K562 (cell line): ENCODE measurements around the gene MAPK1IP1L. TPM values are rescaled to one million over a fixed set of nuclear protein-coding genes. Genes with fewer than 3 reads are reported as not detected.

Source experiments
- CREB1 ChIP-seq, 2 experiments: sonication (generic) in 1 of 2; formaldehyde crosslinking in 1 of 2; IDR thresholded peaks; 2 replicates each; pipeline versions ENCODE4 v1.6.1 to v1.8.0; 2012 to 2022; ENCODE audit warnings: inconsistent platforms in 1 of 2, mild to moderate bottlenecking in 1 of 2, missing genetic modification reagents in 1 of 2, moderate library complexity in 1 of 2
- ELF4 ChIP-seq: fragments of 450-650 bp; formaldehyde crosslinking; IDR thresholded peaks from 2 replicates; pipeline ENCODE4 v1.4.0; 2022; ENCODE audit warnings: missing genetic modification characterization
- ETV1 ChIP-seq: fragments of 450-650 bp; conservative IDR thresholded peaks from 2 replicates; pipeline ENCODE4 v1.6.1; 2016; ENCODE audit warnings: missing genetic modification characterization, control low read depth, low read depth, missing compliant biosample characterization
- FOXK1 ChIP-seq: sonication (generic); formaldehyde crosslinking; IDR thresholded peaks from 2 replicates; pipeline ENCODE4 v1.8.0; 2022; ENCODE audit warnings: missing genetic modification reagents, mild to moderate bottlenecking, borderline replicate concordance
- HBP1 ChIP-seq: fragments of 450-650 bp; formaldehyde crosslinking; IDR thresholded peaks from 2 replicates; pipeline ENCODE4 v1.4.0; 2022; ENCODE audit warnings: missing genetic modification characterization
- HMGXB4 ChIP-seq: sonication (generic); formaldehyde crosslinking; IDR thresholded peaks from 2 replicates; pipeline ENCODE4 v1.8.1; 2023; ENCODE audit warnings: mild to moderate bottlenecking, missing genetic modification reagents
- MAFF ChIP-seq: IDR thresholded peaks from 2 replicates; pipeline ENCODE4 v1.6.1; 2012; ENCODE audit warnings: low read length, improper control_type of control experiment
- MAFK ChIP-seq: IDR thresholded peaks from 2 replicates; pipeline ENCODE4 v1.6.1; 2011; ENCODE audit warnings: low read length, improper control_type of control experiment
- NFXL1 ChIP-seq: fragments of 450-650 bp; formaldehyde crosslinking; IDR thresholded peaks from 2 replicates; pipeline ENCODE4 v1.4.0; 2021; ENCODE audit warnings: mild to moderate bottlenecking
- NFYB ChIP-seq: IDR thresholded peaks from 2 replicates; pipeline ENCODE4 v1.6.1; 2011; ENCODE audit warnings: mild to moderate bottlenecking, moderate library complexity; ENCODE audit not compliant: insufficient read length; ENCODE audit errors: extremely low read depth
- PPARD ChIP-seq: fragments of 250-450 bp; sonication (Bioruptor Pico); IDR thresholded peaks from 2 replicates; pipeline ENCODE4 v1.8.0; 2022; ENCODE audit warnings: inconsistent platforms, mild to moderate bottlenecking, moderate library complexity
- SFPQ ChIP-seq: fragments of 200-400 bp; formaldehyde crosslinking; IDR thresholded peaks from 2 replicates; pipeline ENCODE4 v1.6.1; 2017; ENCODE audit warnings: mild to moderate bottlenecking, low read depth, low read length, moderate library complexity
- TCF15 ChIP-seq: fragments of 250-450 bp; sonication (Bioruptor Pico); IDR thresholded peaks from 2 replicates; pipeline ENCODE4 v1.8.0; 2022; ENCODE audit warnings: moderate library complexity, mild to moderate bottlenecking, inconsistent platforms
- TEAD4 ChIP-seq, 2 experiments: sonication (generic) in 1 of 2; formaldehyde crosslinking in 1 of 2; IDR thresholded peaks; 2 replicates each; pipeline versions ENCODE4 v1.6.1 to v1.8.0; 2012 to 2022; ENCODE audit warnings: borderline replicate concordance in 1 of 2, inconsistent platforms in 1 of 2, low read length in 1 of 2, mild to moderate bottlenecking in 1 of 2, missing genetic modification reagents in 1 of 2
- ZHX1 ChIP-seq: fragments of 150-350 bp; conservative IDR thresholded peaks from 2 replicates; pipeline ENCODE4 v1.6.1; 2014; ENCODE audit warnings: low read length
- ZNF436 ChIP-seq: fragments of 250-450, 450-650 bp; sonication (Bioruptor Pico); formaldehyde crosslinking; IDR thresholded peaks from 2 replicates; pipeline ENCODE4 v1.7.0; 2020; ENCODE audit warnings: mild to moderate bottlenecking
- ZNF644 ChIP-seq: fragments of 200-800 bp; sonication (Bioruptor generic); IDR thresholded peaks from 2 replicates; pipeline ENCODE4 v1.6.1; 2016; ENCODE audit warnings: low read depth, missing genetic modification characterization, missing compliant biosample characterization
- polyA plus RNA-seq, 8 experiments: library from polyadenylated mRNA; depleted of rRNA in 4 of 8; stranded (reverse) in 5 of 8; unstranded in 3 of 8; fragments of >200 nt; fragmentation: Nextera tagmentation in 2 of 8; fragmentation: Illumina TruSeq in 1 of 8; extraction: Ambion mirVana in 2 of 8; extraction: Trizol in 1 of 8; gene quantifications; 2 replicates each; pipeline versions ENCODE4 v1.2.1 to v1.2.3, GENCODE V29; 2011 to 2014; ENCODE audit warnings: inconsistent platforms in 1 of 8, missing spikeins in 1 of 8
- total RNA-seq, 7 experiments: library from RNA; depleted of rRNA in 6 of 7; stranded (reverse); fragments of >200 nt in 6 of 7; fragmentation: Illumina TruSeq in 2 of 7; extraction: Trizol in 2 of 7; gene quantifications; 2 replicates each; pipeline versions ENCODE4 v1.2.1 to v1.2.3, GENCODE V29; 2011 to 2021; ENCODE audit warnings: low replicate concordance in 1 of 7

MAPK1IP1L gene
- total and polyA plus RNA-seq, 9 of the 15 experiments (the other 6 are each of a cell fraction or from before 2014, with no cell fraction given): 32.7 to 99.4 (median 49.8) TPM

- no peak for TF ChIP-seq SFPQ
- TF ChIP-seq MAFF: peak; percentile 46; the same call in 1 of the 2 replicates
- TF ChIP-seq CREB1 (IDR thresholded peaks at IDR 0.05): no peak
- no peak for TF ChIP-seq CREB1 (CRISPR knock-in tag; IDR thresholded peaks at IDR 0.05)
- TF ChIP-seq TEAD4 (IDR thresholded peaks at IDR 0.05; ENCODE audit: low read length): peak; percentile 62; the same call in 1 of the 2 replicates
- TF ChIP-seq TEAD4 (CRISPR knock-in tag; IDR thresholded peaks at IDR 0.05; ENCODE audit: borderline replicate concordance): no peak
- TF ChIP-seq TCF15 (CRISPR knock-in tag): no peak
- no peak for TF ChIP-seq PPARD (CRISPR knock-in tag)
- no peak for TF ChIP-seq FOXK1 (CRISPR knock-in tag)
- 0 out of 2 replicates have a peak, but pooled peaks have one; percentile 35 for TF ChIP-seq ZNF644 (tag)
- TF ChIP-seq ZHX1: 0 out of 2 replicates have a peak, but pooled peaks have one; percentile 50
- no peak for TF ChIP-seq ELF4 (CRISPR knock-in tag)
- peak; percentile 60 for TF ChIP-seq MAFK
- no peak for TF ChIP-seq NFXL1 (CRISPR knock-in tag)
- no peak for TF ChIP-seq NFYB
- TF ChIP-seq ZNF436: no peak
- TF ChIP-seq ETV1 (tag): no peak
- TF ChIP-seq HMGXB4 (CRISPR knock-in tag): no peak
- TF ChIP-seq HBP1: no peak
Observed at GRCh38 chr14:55103005-55103640, 51.7 kb downstream of the MAPK1IP1L start (continued).
